MCF 10A (cell line): ENCODE results near the gene LTBR. TPM values are rescaled to one million over a fixed set of nuclear protein-coding genes. Genes with fewer than 3 reads are reported as not detected.
A peak's percentile ranks its signal among the peaks of the same experiment; 100 is the strongest.

Source experiments
- BruUV-seq: library from RNA; stranded (reverse); fragments of 400-500 nt; replicated peaks from 2 replicates; lab custom pipeline; 2021; lab: Mats Ljungman, UMichigan
- CTCF ChIA-PET: fragments of 300-600 bp; sonication (Branson Sonifier 250); formaldehyde crosslinking; extraction: SDS; loops from one replicate; lab custom pipeline; 2021; ENCODE audit warnings: antibody characterized with exemption, inconsistent platforms; lab: Yijun Ruan, JAX
- POLR2A ChIA-PET: fragments of 300-600, 350-650 bp; sonication (Branson Sonifier 250); formaldehyde crosslinking; extraction: SDS; loops from one replicate; lab custom pipeline; 2020; ENCODE audit warnings: antibody characterized with exemption, inconsistent platforms; lab: Yijun Ruan, JAX
- DNase-seq: peaks from one replicate; pipeline ENCODE4 v3.0.0-alpha.2; 2018; ENCODE audit not compliant: unreplicated experiment
- H3K27ac Mint-ChIP-seq: one replicate; pipeline ENCODE4 v1.8.0; 2022; ENCODE audit warnings: mild to moderate bottlenecking, low read depth, mixed read lengths; ENCODE audit not compliant: unreplicated experiment
- H3K27me3 Mint-ChIP-seq: one replicate; pipeline ENCODE4 v1.8.0; 2022; ENCODE audit warnings: mixed read lengths; ENCODE audit not compliant: insufficient read depth, unreplicated experiment
- H3K36me3 Mint-ChIP-seq: one replicate; pipeline ENCODE4 v1.8.0; 2022; ENCODE audit warnings: mild to moderate bottlenecking, moderate library complexity, mixed read lengths; ENCODE audit not compliant: insufficient read depth, unreplicated experiment
- H3K4me1 Mint-ChIP-seq: one replicate; pipeline ENCODE4 v1.8.0; 2022; ENCODE audit warnings: mixed read lengths; ENCODE audit not compliant: insufficient read depth, unreplicated experiment
- H3K4me3 Mint-ChIP-seq: one replicate; pipeline ENCODE4 v1.8.0; 2022; ENCODE audit warnings: mild to moderate bottlenecking, moderate library complexity, mixed read lengths; ENCODE audit not compliant: unreplicated experiment
- H3K9me3 Mint-ChIP-seq: one replicate; pipeline ENCODE4 v1.8.0; 2022; ENCODE audit warnings: mixed read lengths; ENCODE audit not compliant: unreplicated experiment
- CTCF ChIP-seq: fragments of 200-600 bp; IDR thresholded peaks from one replicate; pipeline ENCODE4 v1.8.0; 2022; ENCODE audit warnings: antibody characterized with exemption, mild to moderate bottlenecking; ENCODE audit not compliant: unreplicated experiment
- intact Hi-C: fragments of 100-400 bp; cut with micrococcal nuclease; formaldehyde crosslinking; loops from 2 replicates; pipeline ENCODE4 v1.14.1; 2022
- total RNA-seq: library from RNA; stranded (reverse); gene quantifications from 2 replicates; pipeline ENCODE4 v1.2.3, GENCODE V29; 2022

LTBR gene
- total RNA-seq, 1 experiment from 2014 or later = 169 TPM

- Mint-ChIP-seq H3K4me3 (no peak overlapping the region), H3K36me3 (peaks cover 8% of the 10 kb centered on the region), H3K27ac (no peak overlapping the region), H3K9me3 (no peaks in the 10 kb centered on the region), H3K4me1 (peaks cover 5% of the 10 kb centered on the region), H3K27me3 (no peaks in the 10 kb centered on the region)
- DNase-seq = peak; percentile 96
- CTCF ChIA-PET = interaction anchor here (0.6 to 5.5 kb wide), 43 partner anchors 9 to 524 kb away, joined by 3 to 99 read pairs (median 4); partner anchors contain the start of genes GAPDH, NOP2, TAPBPL and VAMP1
- intact Hi-C loops = loop anchor here (1.0 to 2.0 kb wide), 5 partner anchors 42 to 273 kb away; partner anchors contain the start of gene MRPL51
- no TSS peak for BruUV-seq
- POLR2A ChIA-PET = interaction anchor here (0.8 to 4.0 kb wide), 14 partner anchors 28 to 145 kb away, joined by 3 to 14 read pairs (median 4); partner anchors contain the start of genes GAPDH, NOP2, SCNN1A and TAPBPL
- TF ChIP-seq CTCF = peak; percentile 88
Measured at GRCh38 chr12:6423267-6424007, 39.5 kb downstream of the LTBR start.

DNA sequence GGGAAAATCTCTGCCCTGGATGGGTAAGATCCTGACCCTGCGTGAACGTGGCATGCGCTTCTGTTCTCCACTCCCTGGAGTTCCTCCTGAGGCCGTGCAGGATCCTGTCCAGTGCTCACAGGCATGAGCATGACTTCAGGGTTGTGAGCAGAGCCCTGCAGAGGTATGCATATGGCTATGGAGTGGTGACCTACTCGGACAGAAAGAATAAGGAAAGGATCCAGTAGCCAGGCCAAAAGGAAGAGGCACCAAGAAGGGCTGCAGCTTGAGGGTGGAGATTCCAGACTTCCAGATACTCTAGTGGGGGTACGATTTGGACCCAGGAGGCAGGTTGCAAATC is 40.0 kb downstream of the LTBR start:
- POLR2A ChIA-PET = interaction anchor here (0.8 to 4.0 kb wide), 12 partner anchors 27 to 144 kb away, joined by 3 to 14 read pairs (median 4); partner anchors contain the start of genes GAPDH, LTBR, NOP2 and TAPBPL
- no peak for DNase-seq
- no peak for TF ChIP-seq CTCF
- Mint-ChIP-seq H3K9me3 (no peaks in the 10 kb centered on the region), H3K27ac (no peak overlapping the region), H3K27me3 (no peaks in the 10 kb centered on the region), H3K4me3 (no peak overlapping the region), H3K36me3 (peaks cover 7% of the 10 kb centered on the region), H3K4me1 (peaks cover 5% of the 10 kb centered on the region)
- BruUV-seq = no TSS peak
- intact Hi-C loops = no loop called here
- CTCF ChIA-PET = interaction anchor here (0.6 to 5.5 kb wide), 36 partner anchors 9 to 524 kb away, joined by 3 to 99 read pairs (median 4); partner anchors contain the start of genes GAPDH, NOP2, TAPBPL and VAMP1

GRCh38 chr12:6424866-6425265 is 40.9 kb downstream of the LTBR start:
- no peak for TF ChIP-seq CTCF
- no peak for DNase-seq
- no peaks in the 10 kb centered on the region for H3K9me3 Mint-ChIP-seq
- H3K27me3 Mint-ChIP-seq = no peaks in the 10 kb centered on the region
- CTCF ChIA-PET = interaction anchor here (0.6 to 5.5 kb wide), 14 partner anchors 14 to 188 kb away, joined by 3 to 99 read pairs (median 8); partner anchors contain the start of genes GAPDH, NOP2, TAPBPL and VAMP1
- intact Hi-C loops = no loop called here
- no peak overlapping the region for H3K4me3 Mint-ChIP-seq
- H3K4me1 Mint-ChIP-seq = peaks cover 5% of the 10 kb centered on the region
- POLR2A ChIA-PET = interaction anchor here (0.5 to 4.0 kb wide), 5 partner anchors 26 to 108 kb away, joined by 3 to 14 read pairs (median 3); partner anchors contain the start of genes LTBR, TAPBPL and TNFRSF1A
- BruUV-seq = no TSS peak
- no peaks in the 10 kb centered on the region for H3K36me3 Mint-ChIP-seq
- no peak overlapping the region for H3K27ac Mint-ChIP-seq
